KMS-11 (cell line): ENCODE data around the gene ISL1.

Experiments used
- H2AFZ ChIP-seq: fragments of 200-600 bp; sonication (generic); 2 replicates; pipeline ENCODE4 v1.6.1; 2016; ENCODE audit warnings: antibody characterized with exemption, mixed run types, low read depth
- H3K27ac ChIP-seq: fragments of 200-600 bp; sonication (generic); 2 replicates; pipeline ENCODE4 v1.6.1; 2016; ENCODE audit warnings: mild to moderate bottlenecking, mixed run types
- H3K27me3 ChIP-seq: fragments of 200-600 bp; sonication (generic); 2 replicates; pipeline ENCODE4 v1.6.1; 2017; ENCODE audit warnings: mild to moderate bottlenecking, low read depth, mixed run types, moderate library complexity; ENCODE audit not compliant: insufficient read depth
- H3K36me3 ChIP-seq: fragments of 200-600 bp; sonication (generic); 2 replicates; pipeline ENCODE4 v1.6.1; 2017; ENCODE audit warnings: mild to moderate bottlenecking, mixed run types; ENCODE audit not compliant: insufficient read depth
- H3K4me1 ChIP-seq: fragments of 200-600 bp; sonication (generic); 2 replicates; pipeline ENCODE4 v1.6.1; 2016; ENCODE audit warnings: mild to moderate bottlenecking, low read depth, mixed run types; ENCODE audit not compliant: poor library complexity, severe bottlenecking
- H3K4me2 ChIP-seq: fragments of 200-600 bp; sonication (generic); 2 replicates; pipeline ENCODE4 v1.7.0; 2016; ENCODE audit warnings: mild to moderate bottlenecking, mixed run types
- H3K4me3 ChIP-seq: fragments of 200-600 bp; sonication (generic); IDR thresholded peaks from 2 replicates; pipeline ENCODE4 v1.6.1; 2017; ENCODE audit warnings: low read depth, low read length, mixed read lengths; ENCODE audit not compliant: insufficient read depth
- H3K79me2 ChIP-seq: fragments of 200-600 bp; sonication (generic); 2 replicates; pipeline ENCODE4 v1.6.1; 2016; ENCODE audit warnings: low read depth, mixed run types; ENCODE audit not compliant: insufficient read depth
- H3K9ac ChIP-seq: fragments of 200-600 bp; sonication (generic); 2 replicates; pipeline ENCODE4 v1.6.1; 2016; ENCODE audit warnings: mild to moderate bottlenecking, mixed run types
- H4K20me1 ChIP-seq: fragments of 200-600 bp; sonication (generic); 2 replicates; pipeline ENCODE4 v1.6.1; 2016; ENCODE audit warnings: mild to moderate bottlenecking, mixed run types; ENCODE audit not compliant: insufficient read depth
- CTCF ChIP-seq: fragments of 200-600 bp; sonication (generic); conservative IDR thresholded peaks from 2 replicates; pipeline ENCODE4 v1.6.1; 2017; ENCODE audit warnings: low read depth, mild to moderate bottlenecking, antibody characterized with exemption, low read length, moderate library complexity, mixed read lengths

Gene ISL1

GRCh38 chr5:51392689-51393199 is 9.5 kb downstream of the ISL1 start:
- no peak overlapping the region for H3K9ac ChIP-seq
- H2AFZ ChIP-seq: no peak overlapping the region
- no peaks in the 10 kb centered on the region for H3K27me3 ChIP-seq
- H3K4me3 ChIP-seq: no peak overlapping the region
- no peak overlapping the region for H3K27ac ChIP-seq
- no peaks in the 10 kb centered on the region for H3K4me1 ChIP-seq
- no peak overlapping the region for H3K4me2 ChIP-seq
- H3K79me2 ChIP-seq: no peaks in the 10 kb centered on the region
- H3K36me3 ChIP-seq: no peaks in the 10 kb centered on the region
- no peaks in the 10 kb centered on the region for H4K20me1 ChIP-seq
- TF ChIP-seq CTCF: no peak

DNA sequence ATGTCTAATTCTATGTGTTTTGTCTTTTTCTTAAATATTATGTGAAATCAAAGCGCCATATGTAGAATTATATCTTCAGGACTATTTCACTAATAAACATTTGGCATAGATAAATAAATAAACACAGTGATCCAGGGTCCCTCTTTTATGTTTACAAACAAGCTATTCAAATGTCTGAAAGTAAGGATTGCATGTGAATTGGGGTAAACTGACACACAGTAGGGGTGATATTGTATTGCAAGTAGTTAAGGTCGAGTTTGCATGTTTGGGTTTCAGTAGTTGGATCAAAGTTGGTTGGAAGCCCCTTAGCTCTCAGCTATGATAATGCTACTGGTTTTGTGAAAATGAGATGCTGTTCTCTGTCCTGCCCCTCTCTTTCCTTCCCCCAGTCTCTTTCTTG is 11.4 kb downstream of the ISL1 start:
- Histone ChIP-seq H3K9ac (no peak overlapping the region), H3K27ac (no peak overlapping the region), H3K4me3 (no peak overlapping the region), H3K36me3 (no peaks in the 10 kb centered on the region), H3K4me2 (no peak overlapping the region), H4K20me1 (no peaks in the 10 kb centered on the region), H3K27me3 (no peaks in the 10 kb centered on the region), H3K79me2 (no peaks in the 10 kb centered on the region), H3K4me1 (no peaks in the 10 kb centered on the region), H2AFZ (no peak overlapping the region)
- TF ChIP-seq CTCF: no peak

DNA sequence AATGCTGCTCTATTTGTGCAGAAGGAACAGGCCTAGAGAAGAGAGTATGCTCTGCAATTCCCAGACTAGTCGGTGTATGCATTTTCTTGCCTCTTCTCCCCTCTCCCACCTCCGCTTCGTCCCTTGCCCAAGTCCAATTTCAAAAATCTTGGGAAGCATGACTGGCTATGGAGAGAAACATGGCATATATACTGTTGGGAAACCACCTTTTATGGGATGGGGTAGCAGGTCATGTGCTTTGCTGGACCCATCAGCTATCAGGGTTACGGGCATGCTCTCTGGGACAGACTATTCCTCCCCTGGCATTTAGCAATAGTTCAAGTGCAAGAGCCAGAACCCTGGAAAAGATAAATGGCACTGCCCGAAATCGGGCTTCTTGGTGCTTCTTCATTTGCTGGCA is 12.0 kb downstream of the ISL1 start:
- Histone ChIP-seq H3K36me3 (no peaks in the 10 kb centered on the region), H3K4me1 (no peaks in the 10 kb centered on the region), H3K4me3 (no peak overlapping the region), H4K20me1 (no peaks in the 10 kb centered on the region), H3K27ac (no peak overlapping the region), H3K9ac (no peak overlapping the region), H2AFZ (no peak overlapping the region), H3K4me2 (no peak overlapping the region), H3K27me3 (no peaks in the 10 kb centered on the region), H3K79me2 (no peaks in the 10 kb centered on the region)
- no peak for TF ChIP-seq CTCF

GRCh38 chr5:51395666-51396356 is 12.6 kb downstream of the ISL1 start:
- Histone ChIP-seq H3K27me3 (no peaks in the 10 kb centered on the region), H2AFZ (no peak overlapping the region), H4K20me1 (no peaks in the 10 kb centered on the region), H3K27ac (no peak overlapping the region), H3K9ac (no peak overlapping the region), H3K4me2 (no peak overlapping the region), H3K4me1 (no peaks in the 10 kb centered on the region), H3K79me2 (no peaks in the 10 kb centered on the region), H3K4me3 (no peak overlapping the region), H3K36me3 (no peaks in the 10 kb centered on the region)
- TF ChIP-seq CTCF: no peak
